ENCODE data around the gene DMAP1.

DNA sequence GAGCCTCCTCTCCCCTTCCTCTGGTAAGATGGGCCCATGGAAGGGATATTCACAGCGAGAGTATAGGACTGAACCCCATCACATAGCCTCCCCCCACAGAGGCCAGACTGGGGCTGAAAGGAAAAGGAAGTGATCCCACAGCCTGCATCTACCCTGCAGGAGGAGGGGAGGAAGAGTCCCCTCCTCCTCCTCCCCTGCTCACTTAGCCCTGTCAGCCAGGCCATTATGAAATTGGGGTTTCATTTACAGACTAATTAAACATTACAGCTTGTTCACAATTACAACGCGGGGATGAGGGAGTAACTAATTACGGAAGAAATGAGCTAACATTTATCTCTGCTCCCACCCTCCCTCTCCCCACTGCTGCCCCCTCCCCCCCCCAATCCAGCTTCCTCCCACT, 25.4 kb downstream of the DMAP1 start:
- TF ChIP-seq, protein P1, sequence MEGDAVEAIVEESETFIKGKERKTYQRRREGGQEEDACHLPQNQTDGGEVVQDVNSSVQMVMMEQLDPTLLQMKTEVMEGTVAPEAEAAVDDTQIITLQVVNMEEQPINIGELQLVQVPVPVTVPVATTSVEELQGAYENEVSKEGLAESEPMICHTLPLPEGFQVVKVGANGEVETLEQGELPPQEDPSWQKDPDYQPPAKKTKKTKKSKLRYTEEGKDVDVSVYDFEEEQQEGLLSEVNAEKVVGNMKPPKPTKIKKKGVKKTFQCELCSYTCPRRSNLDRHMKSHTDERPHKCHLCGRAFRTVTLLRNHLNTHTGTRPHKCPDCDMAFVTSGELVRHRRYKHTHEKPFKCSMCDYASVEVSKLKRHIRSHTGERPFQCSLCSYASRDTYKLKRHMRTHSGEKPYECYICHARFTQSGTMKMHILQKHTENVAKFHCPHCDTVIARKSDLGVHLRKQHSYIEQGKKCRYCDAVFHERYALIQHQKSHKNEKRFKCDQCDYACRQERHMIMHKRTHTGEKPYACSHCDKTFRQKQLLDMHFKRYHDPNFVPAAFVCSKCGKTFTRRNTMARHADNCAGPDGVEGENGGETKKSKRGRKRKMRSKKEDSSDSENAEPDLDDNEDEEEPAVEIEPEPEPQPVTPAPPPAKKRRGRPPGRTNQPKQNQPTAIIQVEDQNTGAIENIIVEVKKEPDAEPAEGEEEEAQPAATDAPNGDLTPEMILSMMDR (optimal IDR thresholded peaks at IDR 0.05 in 1 of 3, IDR thresholded peaks at IDR 0.05 in 1 of 3, conservative IDR thresholded peaks at IDR 0.05 in 1 of 3; ENCODE audit: extremely low read depth in 1 of 3, insufficient read depth in 2 of 3, low read length in 3 of 3) = no peak
- no peak for TF ChIP-seq EZH2 (IDR thresholded peaks at IDR 0.05; ENCODE audit: low read length)
